ENCODE data around the gene TRAPPC12. TPM values are rescaled to one million over a fixed set of nuclear protein-coding genes. Genes with fewer than 3 reads are reported as not detected.
"Not testable (repeated sequence)": the region's sequence is repeated elsewhere in the genome, so short reads cannot be mapped to it uniquely, and the experiment has no call there.

Gene TRAPPC12
- total RNA-seq, 1 donor from 2014 or later: 55.1 TPM

DNA sequence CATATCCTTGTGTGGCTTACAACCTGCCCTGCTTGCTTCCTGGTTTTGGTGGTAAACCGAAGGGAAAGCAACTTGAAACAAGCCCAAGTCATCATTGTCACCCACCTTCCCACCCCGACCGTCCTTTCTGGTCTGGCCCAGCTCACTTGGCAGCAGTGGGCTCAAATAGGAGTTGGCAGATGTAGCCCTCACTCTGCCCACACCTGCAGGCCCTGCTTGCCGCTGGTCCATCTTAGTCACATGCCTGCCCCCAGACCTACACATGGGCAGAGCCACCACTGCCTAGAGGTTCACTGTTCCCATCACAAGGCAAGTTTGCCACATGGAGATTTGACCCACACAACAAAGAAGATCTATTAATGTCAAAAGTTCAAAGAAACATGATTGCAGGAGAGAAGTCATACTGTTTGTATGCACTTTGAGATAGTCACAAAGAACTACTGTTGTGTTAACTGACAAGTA lies 11.2 kb upstream of the TRAPPC12 start:
- TF ChIP-seq CTCF (conservative IDR thresholded peaks at IDR 0.05; ENCODE audit: low read depth, low read length): no peak
- no peak for DNase-seq (ENCODE audit: low read depth)
- no peak overlapping the region for H3K4me3 ChIP-seq (ENCODE audit: low read depth, low read length)

DNA sequence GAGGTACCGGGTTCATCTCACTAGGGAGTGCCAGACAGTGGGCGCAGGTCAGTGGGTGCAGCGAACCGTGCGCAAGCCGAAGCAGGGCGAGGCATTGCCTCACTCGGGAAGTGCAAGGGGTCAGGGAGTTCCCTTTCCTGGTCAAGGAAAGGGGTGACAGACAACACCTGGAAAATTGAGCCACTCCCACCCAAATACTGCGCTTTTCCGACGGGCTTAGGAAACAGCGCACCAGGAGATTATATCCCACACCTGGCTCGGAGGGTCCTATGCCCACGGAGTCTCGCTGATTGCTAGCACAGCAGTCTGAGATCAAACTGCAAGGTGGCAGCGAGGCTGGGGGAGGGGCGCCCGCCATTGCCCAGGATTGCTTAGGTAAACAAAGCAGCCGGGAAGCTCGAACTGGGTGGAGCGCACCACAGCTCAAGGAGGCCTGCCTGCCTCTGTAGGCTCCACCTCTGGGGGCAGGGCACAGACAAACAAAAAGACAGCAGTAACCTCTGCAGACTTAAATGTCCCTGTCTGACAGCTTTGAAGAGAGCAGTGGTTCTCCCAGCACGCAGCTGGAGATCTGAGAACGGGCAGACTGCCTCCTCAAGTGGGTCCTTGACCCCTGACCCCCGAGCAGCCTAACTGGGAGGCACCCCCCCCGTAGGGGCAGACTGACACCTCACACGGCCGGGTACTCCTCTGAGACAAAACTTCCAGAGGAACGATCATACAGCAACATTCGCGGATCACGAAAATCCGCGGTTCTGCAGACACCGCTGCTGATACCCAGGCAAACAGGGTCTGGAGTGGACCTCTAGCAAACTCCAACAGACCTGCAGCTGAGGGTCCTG lies 9.9 kb upstream of the TRAPPC12 start:
- DNase-seq (ENCODE audit: low read depth): not testable (repeated sequence)
- peak overlapping the region; percentile 46 for H3K4me3 ChIP-seq (ENCODE audit: low read depth, low read length)

DNA sequence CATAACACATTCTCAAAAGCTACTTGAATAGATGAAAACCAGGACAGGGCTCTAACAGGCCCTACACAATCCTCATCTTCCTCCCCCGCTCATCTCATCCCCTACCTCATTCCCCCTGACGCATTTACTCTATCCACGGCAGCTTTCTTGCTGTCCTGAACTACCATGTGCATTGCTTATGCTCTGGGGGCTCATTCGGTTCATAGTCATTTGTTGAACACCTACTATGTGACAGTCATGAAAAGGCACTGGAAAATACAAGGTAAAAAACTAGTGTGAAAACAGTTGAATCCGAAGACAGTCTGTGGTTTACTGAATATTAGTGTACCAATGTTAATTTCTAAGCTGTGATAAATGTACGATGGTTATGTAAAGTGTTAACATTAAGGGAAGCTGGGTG lies 2.7 kb upstream of the TRAPPC12 start:
- no peak for DNase-seq (ENCODE audit: low read depth)
- peak overlapping the region; percentile 96 for H3K4me3 ChIP-seq (ENCODE audit: low read depth, low read length)
- no peak for TF ChIP-seq CTCF (conservative IDR thresholded peaks at IDR 0.05; ENCODE audit: low read depth, low read length)

- H3K4me3 ChIP-seq (ENCODE audit: low read depth, low read length): peak overlapping the region; percentile 96
- no peak for DNase-seq (ENCODE audit: low read depth)
- no peak for TF ChIP-seq CTCF (conservative IDR thresholded peaks at IDR 0.05; ENCODE audit: low read depth, low read length)
Observed at GRCh38 chr2:3377279-3377611, 2.2 kb upstream of the TRAPPC12 start.

GRCh38 chr2:3377612-3378432 lies 1.7 kb upstream of the TRAPPC12 start, which contains the start of gene EIPR1:
EIPR1 (minus strand) TSS chr2:3377818; CDS start chr2:3377689, 129 bp downstream.
- peak within 1 kb of the TSS; percentile 96 for H3K4me3 ChIP-seq (ENCODE audit: low read depth, low read length)
- no peak for TF ChIP-seq CTCF (conservative IDR thresholded peaks at IDR 0.05; ENCODE audit: low read depth, low read length)
- DNase-seq (ENCODE audit: low read depth): peak; percentile 84

GRCh38 chr2:3379339-3379646 lies 201 bp upstream of the TRAPPC12 start:
- DNase-seq (ENCODE audit: low read depth): no peak
- TF ChIP-seq CTCF (conservative IDR thresholded peaks at IDR 0.05; ENCODE audit: low read depth, low read length): no peak

DNA sequence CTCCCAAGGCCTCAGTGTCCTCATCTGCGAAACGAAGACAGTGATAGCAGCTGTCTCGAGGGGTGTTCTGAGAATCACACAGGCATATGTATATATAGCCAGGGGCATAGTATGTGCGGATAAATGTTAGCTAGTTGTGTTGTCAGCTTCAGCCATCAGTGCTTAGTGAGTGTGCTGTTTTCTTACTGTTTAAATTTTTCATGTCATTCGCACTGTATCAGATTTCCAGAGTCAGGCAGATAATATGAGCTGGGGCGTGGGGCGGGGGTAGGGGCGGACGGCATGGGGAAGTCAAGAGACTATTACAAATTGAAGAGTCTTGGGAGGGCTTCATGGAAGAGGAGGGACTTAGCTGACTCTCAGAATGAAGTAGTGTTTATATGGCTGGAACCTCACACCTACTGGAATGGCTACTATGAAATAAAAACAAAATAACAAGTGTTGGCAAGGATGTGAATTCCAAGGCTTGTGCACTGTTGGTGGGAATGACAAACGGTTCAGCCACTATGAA lies 7.0 kb downstream of the TRAPPC12 start:
- DNase-seq (ENCODE audit: low read depth): no peak
- TF ChIP-seq CTCF (conservative IDR thresholded peaks at IDR 0.05; ENCODE audit: low read depth, low read length): no peak
- no peak overlapping the region for H3K4me3 ChIP-seq (ENCODE audit: low read depth, low read length)

More at GRCh38 chr2:3379339-3379646, 201 bp upstream of the TRAPPC12 start:
- H3K4me3 ChIP-seq (ENCODE audit: low read depth, low read length): peak overlapping the region; percentile 97

Measured in epithelial cell of proximal tubule (primary cell).